ENCODE data around the gene PPP1R14D. TPM values are rescaled to one million over a fixed set of nuclear protein-coding genes. Genes with fewer than 3 reads are reported as not detected.

PPP1R14D gene
- total RNA-seq, 1 donor, result not detected

DNA sequence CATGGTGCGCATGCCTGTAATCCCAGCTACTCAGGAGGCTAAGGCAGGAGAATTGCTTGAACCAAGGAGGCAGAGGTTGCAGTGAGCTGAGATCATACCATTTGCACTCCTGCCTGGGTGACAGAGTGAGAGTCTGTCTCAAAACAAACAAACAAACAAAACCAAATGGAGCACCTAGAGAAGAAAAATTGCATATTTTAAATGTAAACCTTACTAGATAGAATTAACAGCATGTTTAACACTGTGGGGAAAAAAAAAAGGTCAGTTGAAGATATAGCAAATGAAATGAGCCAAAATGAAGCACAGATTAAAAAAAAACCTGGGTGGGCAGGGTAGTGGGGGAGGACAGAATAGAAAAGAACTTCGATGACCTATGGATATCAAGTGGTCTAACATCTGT, 7.3 kb downstream of the PPP1R14D start:
- H3K36me3 ChIP-seq (ENCODE audit: insufficient read depth, low read length), result no peaks in the 10 kb centered on the region
- no peaks in the 10 kb centered on the region for H3K9me3 ChIP-seq (ENCODE audit: low read depth, low read length)
- H3K27me3 ChIP-seq (ENCODE audit: insufficient read depth, low read length), result peaks cover under 1% of the 10 kb centered on the region
- no peak for DNase-seq (ENCODE audit: insufficient read length, low spot score, missing footprints)
- no peaks in the 10 kb centered on the region for H3K4me1 ChIP-seq (ENCODE audit: insufficient read depth, low read length)
- H3K4me3 ChIP-seq (ENCODE audit: insufficient read depth, low read length), result no peak overlapping the region
- H3K79me2 ChIP-seq (ENCODE audit: insufficient read depth, low read length), result no peaks in the 10 kb centered on the region
- no peak overlapping the region for H3K27ac ChIP-seq (ENCODE audit: low read depth, low read length)
- no peak overlapping the region for H2AFZ ChIP-seq (ENCODE audit: low read length)
- TF ChIP-seq CTCF (IDR thresholded peaks at IDR 0.05; ENCODE audit: extremely low read depth, low read depth, low read length), result no peak
- no peaks in the 10 kb centered on the region for H4K20me1 ChIP-seq (ENCODE audit: insufficient read depth, low read length)
- no peak overlapping the region for H3K4me2 ChIP-seq (ENCODE audit: insufficient read depth, low read length)

- Histone ChIP-seq H3K9me3 (ENCODE audit: low read depth, low read length) (no peaks in the 10 kb centered on the region), H2AFZ (ENCODE audit: low read length) (no peak overlapping the region), H3K4me1 (ENCODE audit: insufficient read depth, low read length) (no peaks in the 10 kb centered on the region), H3K4me3 (ENCODE audit: insufficient read depth, low read length) (no peak overlapping the region), H3K36me3 (ENCODE audit: insufficient read depth, low read length) (peaks cover 3% of the 10 kb centered on the region), H3K27ac (ENCODE audit: low read depth, low read length) (no peak overlapping the region), H3K4me2 (ENCODE audit: insufficient read depth, low read length) (no peak overlapping the region), H3K27me3 (ENCODE audit: insufficient read depth, low read length) (no peaks in the 10 kb centered on the region), H4K20me1 (ENCODE audit: insufficient read depth, low read length) (no peaks in the 10 kb centered on the region), H3K79me2 (ENCODE audit: insufficient read depth, low read length) (no peaks in the 10 kb centered on the region)
- no peak for TF ChIP-seq CTCF (IDR thresholded peaks at IDR 0.05; ENCODE audit: extremely low read depth, low read depth, low read length)
- DNase-seq (ENCODE audit: insufficient read length, low spot score, missing footprints), result peak; percentile 18
These were observed 9.5 kb downstream of the PPP1R14D start for GRCh38 chr15:40819048-40819447.

DNA sequence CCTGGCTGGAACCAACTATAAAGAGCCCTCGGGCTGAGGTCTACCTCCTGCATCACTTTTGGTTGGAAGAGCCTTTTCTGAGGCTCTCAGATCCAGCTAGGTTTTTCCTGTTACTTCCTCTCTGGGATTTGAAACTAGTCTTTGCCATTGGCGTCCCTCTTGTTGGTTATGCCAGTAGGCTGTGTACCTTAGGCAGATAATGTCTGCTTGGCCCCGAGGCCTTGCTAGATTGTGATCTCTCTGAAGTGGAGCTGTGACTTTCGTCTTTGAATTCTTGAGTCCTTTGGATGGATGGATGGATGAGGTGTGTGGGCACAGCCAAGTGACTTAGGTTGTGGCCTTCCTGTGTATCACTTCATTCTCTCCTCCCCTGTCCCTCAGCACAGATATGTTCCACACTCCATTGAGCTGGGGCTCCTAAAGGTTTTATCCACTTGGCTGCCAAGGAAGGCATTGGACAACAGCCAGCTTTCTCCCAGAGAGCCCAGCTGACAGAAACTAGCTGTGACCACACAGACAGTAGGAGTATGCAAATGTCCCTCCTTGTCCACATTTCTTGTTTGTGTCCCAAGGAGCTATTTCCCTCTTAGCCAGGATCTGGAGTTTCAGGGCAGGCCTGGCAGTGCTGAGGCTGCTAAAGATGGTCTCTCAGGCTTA, 13.3 kb downstream of the PPP1R14D start:
- no peak overlapping the region for H2AFZ ChIP-seq (ENCODE audit: low read length)
- no peaks in the 10 kb centered on the region for H3K79me2 ChIP-seq (ENCODE audit: insufficient read depth, low read length)
- peaks cover 6% of the 10 kb centered on the region for H3K36me3 ChIP-seq (ENCODE audit: insufficient read depth, low read length)
- H3K4me1 ChIP-seq (ENCODE audit: insufficient read depth, low read length), result no peaks in the 10 kb centered on the region
- no peak overlapping the region for H3K4me3 ChIP-seq (ENCODE audit: insufficient read depth, low read length)
- no peak overlapping the region for H3K4me2 ChIP-seq (ENCODE audit: insufficient read depth, low read length)
- no peak for TF ChIP-seq CTCF (IDR thresholded peaks at IDR 0.05; ENCODE audit: extremely low read depth, low read depth, low read length)
- H3K9me3 ChIP-seq (ENCODE audit: low read depth, low read length), result no peaks in the 10 kb centered on the region
- no peaks in the 10 kb centered on the region for H4K20me1 ChIP-seq (ENCODE audit: insufficient read depth, low read length)
- no peak for DNase-seq (ENCODE audit: insufficient read length, low spot score, missing footprints)
- H3K27me3 ChIP-seq (ENCODE audit: insufficient read depth, low read length), result no peaks in the 10 kb centered on the region
- H3K27ac ChIP-seq (ENCODE audit: low read depth, low read length), result no peak overlapping the region

DNA sequence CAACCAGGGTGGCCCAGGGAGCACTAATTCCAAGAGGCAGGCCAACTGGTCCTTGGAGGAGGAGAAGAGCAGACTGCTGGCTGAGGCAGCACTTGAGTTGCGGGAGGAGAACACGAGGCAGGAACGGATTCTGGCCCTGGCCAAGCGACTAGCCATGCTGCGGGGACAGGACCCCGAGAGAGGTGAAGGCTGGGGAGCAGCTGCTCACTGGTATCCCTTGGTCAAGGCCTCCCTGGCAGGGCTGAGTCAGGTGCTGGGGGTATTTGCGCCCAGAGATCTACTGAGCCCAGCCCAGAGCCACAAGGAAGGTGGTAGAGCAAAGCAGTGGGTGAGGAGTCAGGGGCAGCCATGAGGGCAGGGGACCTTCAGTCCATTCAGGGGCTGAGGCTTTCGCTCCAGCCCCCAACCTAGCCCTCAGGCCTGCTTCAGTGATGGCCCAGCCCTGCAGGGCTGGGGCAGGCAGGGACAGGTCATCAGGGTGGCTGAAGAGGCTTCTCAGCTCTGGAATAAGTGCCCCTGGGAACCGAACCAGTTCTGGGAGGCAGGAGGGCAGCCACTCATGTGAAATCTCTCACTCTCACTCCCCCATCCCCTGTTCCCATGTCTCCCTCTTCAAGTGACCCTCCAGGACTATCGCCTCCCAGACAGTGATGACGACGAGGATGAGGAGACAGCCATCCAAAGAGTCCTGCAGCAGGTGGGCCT, 15.6 kb downstream of the PPP1R14D start:
- DNase-seq (ENCODE audit: insufficient read length, low spot score, missing footprints), result peak; percentile 18
- H3K27me3 ChIP-seq (ENCODE audit: insufficient read depth, low read length), result no peaks in the 10 kb centered on the region

More for the DNA sequence above, 15.6 kb downstream of the PPP1R14D start:
- H4K20me1 ChIP-seq (ENCODE audit: insufficient read depth, low read length), result no peaks in the 10 kb centered on the region
- H3K4me3 ChIP-seq (ENCODE audit: insufficient read depth, low read length), result no peak overlapping the region
- H3K79me2 ChIP-seq (ENCODE audit: insufficient read depth, low read length), result peaks cover 6% of the 10 kb centered on the region
- H3K4me2 ChIP-seq (ENCODE audit: insufficient read depth, low read length), result no peak overlapping the region
- H3K27ac ChIP-seq (ENCODE audit: low read depth, low read length), result no peak overlapping the region
- no peak for TF ChIP-seq CTCF (IDR thresholded peaks at IDR 0.05; ENCODE audit: extremely low read depth, low read depth, low read length)
- H3K9me3 ChIP-seq (ENCODE audit: low read depth, low read length), result no peaks in the 10 kb centered on the region
- peaks cover 10% of the 10 kb centered on the region for H3K36me3 ChIP-seq (ENCODE audit: insufficient read depth, low read length)
- H3K4me1 ChIP-seq (ENCODE audit: insufficient read depth, low read length), result peaks cover 6% of the 10 kb centered on the region
- H2AFZ ChIP-seq (ENCODE audit: low read length), result no peak overlapping the region

All from osteoblast (primary cell).